ENCODE results near the gene POLR2E. TPM values are rescaled to one million over a fixed set of nuclear protein-coding genes. Genes with fewer than 3 reads are reported as not detected.

The POLR2E gene
- total and polyA plus RNA-seq, 11 donors, result 116 to 220 (median 139) TPM

- H3K4me1 ChIP-seq, result peaks cover 0 to 56% (median 39%) of the 10 kb centered on the region in 12 donors
- intact Hi-C loops (cut with DNase I), result no loop called here
- H3K27ac ChIP-seq, result peak overlapping the region in 3 of 12 donors; percentile 11 to 100 (median 35)
- ATAC-seq (no peak), DNase-seq (no peak)
- WGBS, 4 donors, result 86 to 91% (median 89%) methylated on average over 23 to 32 of the region's 32 CpGs
- H3K36me3 ChIP-seq, result peaks cover 0 to 51% (median 36%) of the 10 kb centered on the region in 9 donors
- H3K9me3 ChIP-seq, result no peaks in the 10 kb centered on the region
- TF ChIP-seq CTCF (IDR thresholded peaks at IDR 0.05), result no peak
- TF ChIP-seq POLR2A (IDR thresholded peaks at IDR 0.05), result no peak
- H3K27me3 ChIP-seq, result no peaks in the 10 kb centered on the region
- H3K4me3 ChIP-seq, result no peak overlapping the region
These were observed 11.0 kb upstream of the POLR2E start for GRCh38 chr19:1105873-1106840.

- intact Hi-C loops (cut with DNase I), result no loop called here
- DNase-seq (no peak), ATAC-seq (no peak)
- H3K4me1 ChIP-seq, result peaks cover 0 to 60% (median 48%) of the 10 kb centered on the region in 12 donors
- peaks cover 0 to 45% (median 32%) of the 10 kb centered on the region in 9 donors for H3K36me3 ChIP-seq
- TF ChIP-seq POLR2A (IDR thresholded peaks at IDR 0.05), result no peak
- TF ChIP-seq CTCF (IDR thresholded peaks at IDR 0.05), result no peak
- 28 to 64% (median 42%) methylated on average over 22 to 69 of the region's 69 CpGs for WGBS, 4 donors
- no peaks in the 10 kb centered on the region for H3K9me3 ChIP-seq
- H3K27me3 ChIP-seq, result no peaks in the 10 kb centered on the region
- peak overlapping the region; percentile 79 to 100 (median 98) for H3K27ac ChIP-seq
- H3K4me3 ChIP-seq, result peak overlapping the region; percentile 35 to 95 (median 76)
These were observed 10.1 kb upstream of the POLR2E start for GRCh38 chr19:1105008-1105872.

GRCh38 chr19:1104311-1105007 is 9.3 kb upstream of the POLR2E start:
- peak overlapping the region; percentile 35 to 95 (median 76) for H3K4me3 ChIP-seq
- peak overlapping the region; percentile 79 to 100 (median 98) for H3K27ac ChIP-seq
- intact Hi-C loops (cut with DNase I), result loop anchor here in 5 of 10 donors (5.0 kb wide), 3 partner anchors 77 to 168 kb away; partner anchors contain the start of genes RNU6-2 (in 4 of the 5), TMEM259 (in 4 of the 5) and CNN2 (in 1 of the 5)
- peaks cover 0 to 37% (median 32%) of the 10 kb centered on the region in 9 donors for H3K36me3 ChIP-seq
- DNase-seq, result peak; percentile 72 to 90 (median 85)
- peaks cover 0 to 6% (median 0%) of the 10 kb centered on the region in 12 donors for H3K9me3 ChIP-seq
- ATAC-seq, result peak in 3 of 4 donors; percentile 14 to 54 (median 42)
- no peaks in the 10 kb centered on the region for H3K27me3 ChIP-seq
- 0 to 1% (median 1%) methylated on average over 34 to 93 of the region's 93 CpGs for WGBS, 4 donors
- TF ChIP-seq POLR2A (IDR thresholded peaks at IDR 0.05) (no peak), CTCF (IDR thresholded peaks at IDR 0.05) (peak in 1 of 12 donors; percentile 6)
- peaks cover 0 to 67% (median 50%) of the 10 kb centered on the region in 12 donors for H3K4me1 ChIP-seq
